Stimulated activated CD8-positive, alpha-beta memory T cell treated with anti-CD3 and anti-CD28 coated beads, Interleukin-15, amount 100 ng/mL, for 48 hours (primary cell): ENCODE measurements around the gene NCS1.

Source experiments
- DNase-seq, 2 donors: peaks; one replicate each; pipeline ENCODE4 v3.0.0-alpha.2; 2020; ENCODE audit warnings: low read depth in 2 of 2

NCS1 gene

DNA sequence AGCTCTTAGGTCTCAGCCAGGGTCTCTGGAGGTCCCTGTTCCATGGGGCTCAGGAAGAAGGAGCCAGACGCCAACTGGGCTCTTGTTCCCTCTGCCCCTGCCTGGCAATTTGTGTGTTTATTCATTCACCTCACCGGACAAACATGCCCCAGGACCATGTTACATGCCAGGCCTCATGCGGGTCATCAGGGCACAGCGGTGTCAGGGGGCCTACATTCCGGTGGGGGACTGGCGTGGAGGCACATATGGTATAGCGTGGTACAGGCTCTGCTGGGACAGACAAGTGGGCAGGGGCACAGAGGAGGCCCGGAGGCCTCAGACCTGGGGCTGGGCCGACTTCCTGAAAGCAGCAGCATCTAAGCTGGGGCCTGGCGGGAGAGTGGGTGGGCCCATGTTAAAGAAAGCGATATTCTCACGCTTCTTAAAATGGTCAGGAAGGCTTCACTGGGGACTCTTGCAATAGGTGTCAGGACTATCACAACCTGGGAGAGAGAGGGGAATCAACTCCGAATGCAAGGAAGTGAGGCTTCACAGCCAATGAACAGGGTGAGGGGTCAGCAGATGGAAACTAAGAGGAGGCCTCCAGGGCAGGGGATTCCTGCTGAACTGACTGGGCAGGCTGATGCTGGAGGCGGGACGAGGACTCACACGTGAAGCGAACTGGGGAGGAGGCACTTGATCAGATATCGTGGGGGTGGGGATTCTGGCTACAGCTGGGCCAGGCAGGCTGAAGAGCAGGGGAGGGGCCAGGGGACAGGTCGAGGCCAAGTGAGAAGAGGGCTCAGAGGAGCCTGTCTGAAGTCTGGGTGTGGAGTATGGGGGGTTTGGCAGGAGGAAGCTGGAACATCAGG is 41.9 kb downstream of the NCS1 start:
- no peak for DNase-seq

DNA sequence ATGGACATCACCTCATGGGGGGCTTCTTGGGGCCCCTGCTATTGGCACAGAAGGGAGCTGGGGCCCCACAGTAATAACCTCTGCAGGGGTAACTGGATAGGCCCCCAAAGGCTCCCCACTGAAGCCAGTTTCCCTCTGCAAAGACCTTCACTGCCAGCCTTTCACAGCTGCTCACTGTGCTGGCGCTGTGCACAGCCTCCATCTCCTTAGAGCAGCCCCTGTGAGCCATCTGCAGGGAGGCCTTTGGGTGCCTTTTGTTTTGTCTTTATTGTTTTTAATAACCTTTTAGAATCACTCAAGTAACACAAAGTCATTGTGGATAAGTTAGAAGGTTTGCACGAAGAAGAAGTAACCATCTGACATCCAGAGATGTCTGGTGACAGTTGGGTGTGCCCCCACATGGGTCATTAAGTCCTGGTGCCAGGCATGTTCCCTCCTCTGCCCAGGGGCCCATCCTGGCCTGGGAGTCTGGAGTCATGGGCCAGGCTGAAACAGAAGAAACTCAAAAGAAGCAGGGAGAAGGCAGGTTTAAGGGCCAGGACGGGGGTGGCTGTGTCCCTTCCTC is 42.7 kb downstream of the NCS1 start:
- no peak for DNase-seq

DNA sequence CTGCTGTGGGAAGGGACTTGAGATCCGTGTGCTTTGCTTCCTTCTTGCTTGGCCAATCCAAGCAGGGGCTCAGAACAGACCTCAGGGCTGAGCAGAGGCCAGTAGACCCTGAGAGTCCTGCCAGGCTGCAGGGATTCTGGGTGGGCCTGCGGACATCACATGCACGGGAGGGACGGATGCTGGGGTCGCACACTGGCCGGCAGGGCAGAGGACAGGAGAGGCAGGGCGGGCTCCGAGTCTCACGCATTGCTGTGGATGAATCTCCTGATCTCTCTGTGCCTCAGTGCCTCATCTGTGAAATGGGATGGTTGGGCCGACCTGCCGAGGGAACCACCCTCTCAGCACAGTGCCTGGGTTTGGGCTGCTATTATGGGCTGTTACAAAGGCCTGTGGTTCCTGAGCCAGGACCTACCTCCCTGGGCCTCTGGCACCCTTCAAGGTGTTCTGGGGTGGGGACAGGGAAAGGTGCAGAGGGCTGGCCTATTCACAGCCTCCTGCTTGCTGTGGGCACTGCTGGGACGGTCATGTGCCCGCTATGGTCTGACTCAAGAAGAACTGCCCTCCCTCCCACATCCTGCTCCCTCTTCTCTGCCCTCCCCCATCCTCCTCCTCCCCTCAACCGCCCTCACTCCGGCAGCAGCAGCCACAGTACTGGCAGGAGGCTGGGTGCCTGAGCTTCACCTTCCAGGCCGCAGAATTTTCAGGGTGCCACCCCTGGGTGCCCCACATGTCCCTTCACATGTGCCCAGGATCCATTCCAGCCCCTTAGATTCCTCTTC is 43.3 kb downstream of the NCS1 start:
- no peak for DNase-seq

- DNase-seq: no peak
These were observed 45.6 kb downstream of the NCS1 start for GRCh38 chr9:130217838-130218237.

- DNase-seq: no peak
These were observed 47.5 kb downstream of the NCS1 start for GRCh38 chr9:130219661-130220096.

GRCh38 chr9:130220352-130220751 is 48.1 kb downstream of the NCS1 start:
- no peak for DNase-seq

DNA sequence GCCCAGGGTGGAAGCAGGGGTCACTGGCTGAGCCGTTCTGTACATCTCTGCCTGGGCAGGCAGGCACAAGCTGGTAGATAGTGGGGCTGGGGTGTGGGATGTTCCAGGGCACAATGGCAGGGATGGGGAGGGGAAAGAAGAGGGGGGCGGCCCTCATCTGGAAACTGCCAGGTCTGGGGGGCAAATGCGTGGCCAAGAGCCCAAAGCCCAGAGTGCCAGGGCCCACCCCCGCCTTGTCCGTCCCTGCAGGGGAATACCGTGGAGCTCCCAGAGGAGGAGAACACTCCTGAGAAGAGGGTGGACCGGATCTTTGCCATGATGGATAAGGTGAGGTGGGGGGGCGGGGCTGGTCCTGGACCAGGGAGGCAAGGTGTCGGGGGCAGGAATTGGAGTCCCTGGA is 50.6 kb downstream of the NCS1 start:
- no peak for DNase-seq

DNA sequence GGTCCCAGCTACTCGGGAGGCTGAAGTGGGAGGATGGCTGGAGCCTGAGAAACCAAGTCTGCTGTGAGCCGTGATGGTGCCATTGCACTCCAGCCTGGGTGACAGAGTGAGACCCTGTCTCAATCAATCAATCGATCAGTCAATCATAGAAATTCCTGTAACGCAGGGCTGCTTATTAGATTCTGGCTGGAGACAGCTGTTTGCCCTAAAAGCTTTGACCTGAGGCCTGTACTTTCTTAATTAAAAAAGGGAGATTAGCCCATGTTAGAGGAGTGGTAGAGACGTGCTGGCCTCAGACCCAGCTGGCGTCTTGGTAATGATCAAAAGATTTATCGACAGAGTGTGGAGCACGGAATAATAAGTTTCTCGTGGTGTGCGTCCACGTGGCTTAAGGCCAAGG is 52.9 kb downstream of the NCS1 start:
- no peak for DNase-seq

DNA sequence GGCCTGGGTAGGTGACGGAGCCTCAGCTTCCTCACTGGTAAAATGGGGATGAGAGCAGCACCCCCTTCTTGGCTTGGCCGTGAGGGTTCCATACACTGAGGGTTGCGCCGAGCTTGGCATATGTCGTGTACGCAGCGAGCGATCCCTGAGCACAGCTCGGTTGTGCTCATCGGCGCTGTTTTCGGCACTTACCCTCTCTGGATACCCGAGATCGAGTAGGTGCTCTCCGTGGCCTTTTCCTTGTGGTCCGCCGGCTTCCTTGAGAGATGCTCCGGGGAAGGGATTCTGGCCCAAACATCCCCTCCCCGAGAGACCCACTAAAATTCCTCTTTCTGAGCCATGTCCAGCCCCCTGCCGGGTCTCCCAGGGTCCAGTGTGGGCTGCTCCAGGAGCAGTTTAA is 53.4 kb downstream of the NCS1 start:
- DNase-seq: no peak

DNA sequence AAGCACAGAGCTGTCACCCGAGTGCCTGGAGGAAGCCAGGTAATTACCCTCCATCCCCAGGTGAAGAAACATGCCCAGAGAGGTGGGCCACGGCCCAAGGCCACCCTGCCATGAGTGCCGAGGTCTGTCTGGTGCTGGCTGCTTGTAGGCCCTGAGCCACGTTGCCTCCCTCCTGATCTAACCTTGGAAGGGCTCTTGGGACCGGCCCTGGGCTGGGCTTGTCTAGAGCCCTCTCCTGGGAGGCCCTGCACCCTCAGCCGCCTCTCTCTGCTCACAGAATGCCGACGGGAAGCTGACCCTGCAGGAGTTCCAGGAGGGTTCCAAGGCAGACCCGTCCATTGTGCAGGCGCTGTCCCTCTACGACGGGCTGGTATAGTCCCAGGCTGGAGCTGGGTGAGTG is 53.9 kb downstream of the NCS1 start:
- DNase-seq: no peak

DNA sequence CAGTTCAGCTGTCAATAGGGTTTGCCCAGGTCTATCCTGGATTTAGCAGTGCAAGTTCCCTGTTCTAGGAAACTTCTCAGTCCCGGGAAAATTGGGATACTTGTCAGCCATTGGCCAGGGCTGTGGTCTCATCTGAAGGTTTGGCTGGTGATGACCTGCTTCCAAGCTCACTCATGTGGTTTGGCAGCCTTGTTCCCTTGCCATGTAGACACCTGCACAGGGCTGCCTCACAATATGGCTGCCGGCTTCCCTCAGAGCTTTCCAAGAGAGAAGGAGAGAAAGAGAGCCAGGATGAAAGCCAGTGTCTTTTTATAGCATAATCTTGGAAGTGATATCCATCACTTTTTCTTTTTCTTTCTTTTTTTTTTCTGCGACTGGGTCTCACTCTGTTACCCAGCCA is 55.6 kb downstream of the NCS1 start:
- no peak for DNase-seq

DNA sequence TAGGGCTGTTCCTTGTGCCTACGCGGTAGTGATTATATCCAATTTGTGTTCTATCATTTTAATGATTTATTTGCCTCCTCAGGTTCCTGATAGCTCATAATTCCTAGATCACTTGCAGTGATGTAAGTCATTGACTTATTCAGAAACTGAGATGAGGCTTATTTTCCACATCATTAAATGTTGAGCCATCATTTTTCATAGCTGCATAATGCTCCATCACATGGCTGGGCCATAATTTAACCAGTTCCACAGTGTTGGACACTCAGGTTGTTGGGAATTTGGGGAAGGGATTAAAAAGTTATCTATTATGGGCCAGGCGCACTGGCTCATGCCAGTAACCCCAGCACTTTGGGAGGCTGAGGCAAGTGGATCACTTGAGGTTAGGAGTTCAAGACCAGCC is 57.6 kb downstream of the NCS1 start:
- DNase-seq: no peak

- no peak for DNase-seq
These were observed 58.4 kb downstream of the NCS1 start for GRCh38 chr9:130230631-130231030.

DNA sequence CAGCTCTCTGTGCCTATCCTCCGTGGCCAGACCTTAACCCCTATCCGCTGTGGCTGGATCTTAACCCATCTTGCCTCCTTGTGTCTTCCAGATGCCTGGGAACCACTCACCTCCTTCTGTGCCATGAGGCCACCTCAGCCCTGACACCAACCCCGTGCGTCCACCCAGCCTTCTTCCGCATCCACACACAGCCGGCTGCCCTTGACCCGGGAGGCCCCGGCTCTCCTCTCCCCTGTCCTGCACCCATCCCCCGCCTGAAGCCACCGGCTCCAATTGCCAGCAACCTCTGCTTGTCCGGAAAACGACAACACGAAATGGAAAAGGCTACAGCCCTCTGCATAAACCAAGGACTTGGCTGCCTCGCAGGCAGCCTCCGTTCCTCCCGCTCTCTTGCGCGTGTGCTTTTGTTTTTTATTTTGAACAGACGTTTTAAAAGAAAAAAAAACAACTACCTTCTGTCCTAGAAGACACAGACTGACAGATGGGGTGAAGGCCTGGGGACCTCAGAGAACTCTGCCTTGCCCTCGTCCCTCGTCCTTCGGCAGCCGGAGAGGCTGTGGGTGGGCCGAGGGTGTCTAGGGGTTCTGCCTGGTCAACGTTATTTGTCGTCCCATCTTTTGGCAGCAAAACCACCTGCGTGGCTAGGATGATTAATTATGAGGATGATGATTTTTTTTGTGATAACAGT is 60.8 kb downstream of the NCS1 start:
- DNase-seq: no peak

DNA sequence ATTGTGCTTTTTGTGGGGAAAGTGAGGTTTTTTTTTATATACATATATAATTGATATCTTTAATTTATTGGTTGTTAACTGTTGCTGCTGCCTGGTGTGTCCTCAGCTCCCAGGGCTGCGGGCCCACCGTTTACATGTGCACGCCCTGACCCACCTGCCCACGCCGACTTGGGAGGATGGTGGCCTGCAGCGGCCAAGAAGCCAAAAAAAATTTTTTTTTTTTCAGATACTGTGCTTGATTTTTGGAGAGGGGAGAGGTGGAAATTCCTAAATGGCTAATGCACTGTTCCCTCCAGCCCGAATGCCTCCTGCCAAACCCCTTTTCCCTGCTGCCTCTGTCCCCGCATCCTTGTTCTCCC is 61.4 kb downstream of the NCS1 start:
- no peak for DNase-seq

GRCh38 chr9:130234340-130235260 is 62.4 kb downstream of the NCS1 start:
- no peak for DNase-seq

- peak; percentile 34 to 41 for DNase-seq
These were observed 63.6 kb downstream of the NCS1 start for GRCh38 chr9:130235558-130236435.

- no peak for DNase-seq
These were observed 64.3 kb downstream of the NCS1 start for GRCh38 chr9:130236436-130236985.

GRCh38 chr9:130237076-130237475 is 64.9 kb downstream of the NCS1 start:
- DNase-seq: no peak
